Omental fat pad (tissue), 4 donors: ENCODE data around the gene MBLAC1. TPM values are rescaled to one million over a fixed set of nuclear protein-coding genes. Genes with fewer than 3 reads are reported as not detected.
"Not testable (repeated sequence)": the region's sequence is repeated elsewhere in the genome, so short reads cannot be mapped to it uniquely, and the experiment has no call there.

Experiments used
- ATAC-seq: fragments of 150-250 bp; one replicate; pipeline ENCODE4 v1.9.1; 2016; ENCODE audit warnings: mild to moderate bottlenecking, moderate library complexity; ENCODE audit not compliant: low FRiP score
- DNase-seq: peaks from one replicate; pipeline ENCODE4 v3.0.0-alpha.2; 2019; ENCODE audit warnings: low spot score
- CTCF ChIP-seq, 3 donors: fragments of 450-650 bp; IDR thresholded peaks; one replicate each; pipeline ENCODE4 v1.5.1; 2016 to 2017; ENCODE audit warnings: antibody characterized with exemption in 3 of 3, mild to moderate bottlenecking in 3 of 3, moderate library complexity in 2 of 3
- total RNA-seq, 4 donors: library from RNA; depleted of rRNA; stranded (reverse); fragments of >200 nt; gene quantifications; one replicate each; pipeline ENCODE4 v1.1.0, GENCODE V29; 2016

The MBLAC1 gene
- total RNA-seq, 4 donors from 2014 or later = 1.3 to 2.9 (median 1.7) TPM

GRCh38 chr7:100132126-100132525 lies 5.4 kb downstream of the MBLAC1 start:
- ATAC-seq = no peak
- no peak for TF ChIP-seq CTCF (IDR thresholded peaks at IDR 0.05)
- no peak for DNase-seq

- peak in 2 of 3 donors; percentile 24 to 31 for TF ChIP-seq CTCF (IDR thresholded peaks at IDR 0.05)
- DNase-seq = no peak
- ATAC-seq = peak; percentile 62
These were observed 6.0 kb downstream of the MBLAC1 start for GRCh38 chr7:100132697-100133151.

- no peak for TF ChIP-seq CTCF (IDR thresholded peaks at IDR 0.05)
- no peak for ATAC-seq
These were observed 11.3 kb downstream of the MBLAC1 start for GRCh38 chr7:100137851-100138760.

GRCh38 chr7:100141555-100141949 lies 14.8 kb downstream of the MBLAC1 start:
- no peak for TF ChIP-seq CTCF (IDR thresholded peaks at IDR 0.05)
- DNase-seq (no peak), ATAC-seq (no peak)

More at GRCh38 chr7:100137851-100138760, 11.3 kb downstream of the MBLAC1 start:
- DNase-seq = no peak

- DNase-seq (no peak), ATAC-seq (no peak)
- TF ChIP-seq CTCF (IDR thresholded peaks at IDR 0.05) = no peak
These were observed 15.7 kb downstream of the MBLAC1 start for GRCh38 chr7:100142461-100142860.

- ATAC-seq = peak; percentile 55
- not testable (repeated sequence) for DNase-seq
These were observed 19.6 kb downstream of the MBLAC1 start for GRCh38 chr7:100146350-100146749.

GRCh38 chr7:100147278-100147677 lies 20.5 kb downstream of the MBLAC1 start:
- DNase-seq (no peak), ATAC-seq (no peak)
- TF ChIP-seq CTCF (IDR thresholded peaks at IDR 0.05) = no peak
